A172 (cell line): Measurements from ENCODE around the gene OR51A2. TPM values are rescaled to one million over a fixed set of nuclear protein-coding genes. Genes with fewer than 3 reads are reported as not detected.
A peak's percentile ranks its signal among the peaks of the same experiment; 100 is the strongest.
"Not testable (repeated sequence)": the region's sequence is repeated elsewhere in the genome, so short reads cannot be mapped to it uniquely, and the experiment has no call there.

ENCODE experiments used
- DNase-seq: peaks from one replicate; pipeline ENCODE4 v3.0.0-alpha.2; 2015; ENCODE audit warnings: low spot score
- total RNA-seq: library from RNA; depleted of rRNA; stranded (reverse); fragments of >200 nt; shearing (Covaris generic); gene quantifications from 2 replicates; pipeline ENCODE4 v1.2.3, GENCODE V29; 2014; rRNA removed

Gene OR51A2
- total RNA-seq: not detected in 2 replicates

- not testable (repeated sequence) for DNase-seq
These were observed at the start of gene OR51A2 for GRCh38 chr11:4955613-4956012. TSS of gene OR51A2 (minus strand) at chr11:4955713. CDS start at chr11:4955713, 0 bp downstream.

GRCh38 chr11:5004424-5005274 is 49.1 kb upstream of the OR51A2 start:
- DNase-seq: peak; percentile 36

- no peak for DNase-seq
These were observed 39.0 kb upstream of the OR51A2 start, which contains the start of gene OR51L1 for GRCh38 chr11:4994551-4994950. TSS of gene OR51L1 (plus strand) at chr11:4994851. CDS start at chr11:4998983, 4,132 bp downstream.

GRCh38 chr11:4991060-4991459 is 35.5 kb upstream of the OR51A2 start:
- DNase-seq: no peak

- DNase-seq: no peak
These were observed 28.3 kb upstream of the OR51A2 start for GRCh38 chr11:4983841-4984240.

- DNase-seq: no peak
These were observed 27.2 kb upstream of the OR51A2 start for GRCh38 chr11:4982678-4983077.

GRCh38 chr11:4979036-4979435 is 23.5 kb upstream of the OR51A2 start:
- DNase-seq: no peak

- no peak for DNase-seq
These were observed 19.9 kb upstream of the OR51A2 start for GRCh38 chr11:4975436-4975835.

- DNase-seq: no peak
These were observed 7.3 kb upstream of the OR51A2 start for GRCh38 chr11:4962816-4963215.

GRCh38 chr11:4960877-4961276 is 5.4 kb upstream of the OR51A2 start:
- no peak for DNase-seq

- DNase-seq: no peak
These were observed 1.9 kb upstream of the OR51A2 start for GRCh38 chr11:4957396-4957795.

- DNase-seq: no peak
These were observed 8.0 kb downstream of the OR51A2 start, which contains the start of gene OR51A4 for GRCh38 chr11:4947505-4947904. TSS of gene OR51A4 (minus strand) at chr11:4947605. CDS start at chr11:4947100, 505 bp downstream.

- DNase-seq: no peak
These were observed 18.8 kb downstream of the OR51A2 start for GRCh38 chr11:4936745-4937144.

- DNase-seq: no peak
These were observed 22.8 kb downstream of the OR51A2 start for GRCh38 chr11:4932751-4933150.

- no peak for DNase-seq
These were observed 28.9 kb downstream of the OR51A2 start for GRCh38 chr11:4926608-4927007.

- DNase-seq: no peak
These were observed 31.3 kb downstream of the OR51A2 start, which contains the start of gene OR51G1 for GRCh38 chr11:4924239-4924638. TSS of gene OR51G1 (minus strand) at chr11:4924339. CDS start at chr11:4924339, 0 bp downstream.

- DNase-seq: no peak
These were observed 33.2 kb downstream of the OR51A2 start for GRCh38 chr11:4922304-4922703.

GRCh38 chr11:4921796-4922195 is 33.7 kb downstream of the OR51A2 start:
- DNase-seq: no peak

GRCh38 chr11:4919250-4919649 is 36.3 kb downstream of the OR51A2 start, which contains the start of gene OR51G2:
TSS of gene OR51G2 (minus strand) at chr11:4919350. CDS start at chr11:4915663, 3,687 bp downstream.
- no peak for DNase-seq

- DNase-seq: no peak
These were observed 38.9 kb downstream of the OR51A2 start for GRCh38 chr11:4916581-4916980.
